Small intestine (tissue), 7 donors: ENCODE measurements around the gene GKN2. TPM values are rescaled to one million over a fixed set of nuclear protein-coding genes. Genes with fewer than 3 reads are reported as not detected.
"Not testable (repeated sequence)": the region's sequence is repeated elsewhere in the genome, so short reads cannot be mapped to it uniquely, and the experiment has no call there.

ENCODE experiments used
- DNase-seq, 2 donors: peaks; one replicate each; pipeline versions ENCODE4 v3.0.0 to v3.0.0-alpha.2; 2013
- FAIRE-seq: peaks from 2 replicates; lab custom pipeline; 2012; peaks lifted over from hg19 to GRCh38; lab: Jason Lieb, UNC
- H3K27ac ChIP-seq, 3 donors: one replicate each; pipeline ENCODE4 v1.5.1; 2013; ENCODE audit warnings: low read length in 2 of 3, mild to moderate bottlenecking in 2 of 3, control low read depth in 1 of 3, inconsistent platforms in 1 of 3, low read depth in 1 of 3, moderate library complexity in 1 of 3
- H3K27me3 ChIP-seq, 3 donors: one replicate each; pipeline ENCODE4 v1.6.1; 2013; ENCODE audit warnings: low read length in 3 of 3, inconsistent platforms in 1 of 3; ENCODE audit not compliant: control insufficient read depth in 3 of 3, insufficient read depth in 3 of 3
- H3K36me3 ChIP-seq, 3 donors: one replicate each; pipeline ENCODE4 v1.6.1; 2013; ENCODE audit warnings: low read length in 3 of 3, inconsistent platforms in 1 of 3, low read depth in 1 of 3, mild to moderate bottlenecking in 1 of 3, moderate library complexity in 1 of 3; ENCODE audit not compliant: control insufficient read depth in 3 of 3, insufficient read depth in 2 of 3
- H3K4me1 ChIP-seq, 3 donors: one replicate each; pipeline ENCODE4 v1.6.1; 2013; ENCODE audit warnings: low read length in 2 of 3, inconsistent platforms in 1 of 3, low read depth in 1 of 3, mild to moderate bottlenecking in 1 of 3, moderate library complexity in 1 of 3; ENCODE audit not compliant: control insufficient read depth in 3 of 3, insufficient read depth in 2 of 3
- H3K4me3 ChIP-seq, 3 donors: one replicate each; pipeline ENCODE4 v1.5.1; 2013; ENCODE audit warnings: low read length in 3 of 3, control low read depth in 1 of 3, inconsistent platforms in 1 of 3, low read depth in 1 of 3, mild to moderate bottlenecking in 1 of 3, moderate library complexity in 1 of 3
- H3K9me3 ChIP-seq, 2 donors: one replicate each; pipeline ENCODE4 v1.6.1; 2013; ENCODE audit warnings: low read depth in 1 of 2, low read length in 1 of 2; ENCODE audit not compliant: control insufficient read depth in 2 of 2, insufficient read depth in 1 of 2
- WGBS, 3 donors: extraction: QIAGEN DNeasy Blood & Tissue Kit; methylation state at CpG; one replicate each; pipeline ENCODE4 v1.1.7; 2013; 5-methylcytosine and 5-hydroxymethylcytosine counted together
- polyA plus RNA-seq, 4 donors: library from polyadenylated mRNA; stranded (reverse) in 3 of 4; unstranded in 1 of 4; fragments of 200-250 nt in 3 of 4; fragments of 120-200 nt in 1 of 4; gene quantifications; one replicate each; pipeline versions ENCODE4 v1.2.1 to v1.2.3, GENCODE V29; 2013
- donor health status: healthy with polysubstance abuse.
- donor health status: control.
- donor health status: control.
- donor health status: Bipolar disorder and iron deficiency.
- donor health status: healthy.

Gene GKN2
- polyA plus RNA-seq, 4 donors = 0.30 TPM; not detected in 3

- WGBS, 3 donors = 38 to 66% (median 50%) methylated on average over 5 of the region's 5 CpGs
- no peak overlapping the region for H3K27ac ChIP-seq
- H3K27me3 ChIP-seq = peaks cover 0 to 2% (median 0%) of the 10 kb centered on the region in 3 donors
- H3K4me3 ChIP-seq = no peak overlapping the region
- DNase-seq = peak in 1 of 2 donors; percentile 15
- no peaks in the 10 kb centered on the region for H3K4me1 ChIP-seq
- FAIRE-seq = no peak
- H3K36me3 ChIP-seq = no peaks in the 10 kb centered on the region
- H3K9me3 ChIP-seq = no peaks in the 10 kb centered on the region
Observed at GRCh38 chr2:68971591-68972231, 19.0 kb upstream of the GKN2 start.

DNA sequence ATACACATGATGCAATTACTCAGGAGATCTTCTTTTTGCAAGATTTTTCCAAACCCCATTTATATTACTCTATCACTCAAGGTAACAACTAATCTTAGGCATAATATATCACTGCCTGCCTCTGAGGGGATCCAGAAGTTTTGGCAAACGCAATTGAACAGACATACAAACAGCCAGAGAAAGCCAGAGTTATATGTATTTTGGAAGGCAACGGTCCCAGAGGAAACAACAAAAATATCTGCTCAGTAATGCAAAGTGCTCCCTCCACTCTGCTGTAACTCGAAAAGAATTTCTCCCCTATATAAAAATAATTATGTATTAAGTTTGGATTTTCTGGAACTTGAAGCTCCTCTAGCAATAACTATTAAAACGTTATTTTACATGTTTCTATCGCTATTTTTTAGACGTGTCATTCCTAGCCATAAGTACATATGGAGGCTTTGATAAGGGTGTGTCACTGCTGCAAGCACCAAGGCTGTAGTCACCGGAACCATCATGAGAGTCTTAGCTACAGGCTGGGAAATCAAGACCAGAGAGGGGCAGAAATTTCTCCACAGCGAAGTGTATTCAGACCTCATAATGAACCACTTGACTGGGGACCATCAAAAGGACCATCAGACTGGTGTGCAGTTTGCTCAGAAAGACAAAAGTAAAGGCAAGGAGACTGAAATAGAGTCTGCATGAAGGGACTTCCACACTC lies 18.0 kb upstream of the GKN2 start:
- H3K36me3 ChIP-seq = no peaks in the 10 kb centered on the region
- H3K9me3 ChIP-seq = no peaks in the 10 kb centered on the region
- WGBS, 3 donors = 79 to 87% (median 86%) methylated on average over 8 of the region's 8 CpGs
- H3K27me3 ChIP-seq = peaks cover 0 to 2% (median 0%) of the 10 kb centered on the region in 3 donors
- H3K4me1 ChIP-seq = no peaks in the 10 kb centered on the region
- DNase-seq = no peak
- no peak for FAIRE-seq
- no peak overlapping the region for H3K27ac ChIP-seq
- no peak overlapping the region for H3K4me3 ChIP-seq

DNA sequence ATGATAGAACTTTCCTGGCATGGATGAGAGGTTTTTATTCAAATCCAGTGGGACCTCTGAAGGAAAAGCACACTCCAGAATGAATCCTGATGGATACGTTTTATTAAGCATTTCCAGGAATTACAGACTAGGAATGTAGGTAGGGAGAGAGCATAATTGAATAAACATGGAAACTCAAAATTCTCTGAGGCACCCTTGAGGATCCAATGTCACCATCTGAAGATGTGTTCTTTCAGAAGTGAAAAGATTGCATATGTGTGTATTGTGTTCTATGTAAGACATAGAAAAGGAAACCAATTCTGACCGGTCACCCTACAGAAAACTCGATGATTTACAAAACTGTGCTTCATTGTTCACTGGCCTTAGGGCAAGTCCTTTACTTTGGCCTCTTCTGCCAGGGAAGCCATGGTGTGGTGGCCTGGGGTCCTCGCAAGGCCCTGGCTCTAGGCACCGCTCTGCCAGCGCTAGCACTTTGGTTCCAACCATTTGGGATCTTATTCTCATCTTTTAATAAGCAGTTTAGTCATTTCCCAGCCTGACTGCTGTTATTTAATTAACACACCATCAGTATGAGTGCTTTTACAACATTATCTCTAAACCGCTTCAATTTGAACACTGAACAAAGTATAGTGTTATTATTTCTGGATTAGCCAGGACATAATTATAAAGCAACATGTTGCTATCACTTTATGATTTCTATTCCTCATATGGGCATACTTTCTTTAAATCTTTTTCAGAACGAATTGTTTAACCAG lies 17.2 kb upstream of the GKN2 start:
- Histone ChIP-seq H3K9me3 (no peaks in the 10 kb centered on the region), H3K36me3 (no peaks in the 10 kb centered on the region), H3K27ac (no peak overlapping the region), H3K4me3 (no peak overlapping the region), H3K27me3 (peaks cover 0 to 2% (median 0%) of the 10 kb centered on the region in 3 donors), H3K4me1 (no peaks in the 10 kb centered on the region)
- DNase-seq = no peak
- no peak for FAIRE-seq
- WGBS, 3 donors = 82 to 87% (median 84%) methylated on average over 8 of the region's 8 CpGs

DNA sequence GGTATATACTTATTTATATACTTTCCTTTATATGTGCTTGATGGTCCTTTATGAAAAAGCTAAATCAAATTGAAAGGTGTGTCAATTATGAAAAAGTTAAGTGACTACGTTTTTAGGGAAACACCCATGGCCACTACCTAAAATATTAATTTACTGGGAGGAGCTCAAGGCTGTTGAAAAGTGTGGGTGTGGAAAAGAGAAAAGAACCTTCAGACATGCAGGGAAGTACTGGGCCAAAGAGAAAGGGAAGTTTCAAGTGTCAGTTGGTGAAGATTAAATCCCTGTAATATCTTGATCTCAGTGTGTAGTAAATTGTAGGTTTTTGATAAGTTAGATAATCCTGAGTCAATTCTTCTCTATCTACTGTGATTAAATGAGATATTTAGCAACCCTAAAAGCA lies 15.5 kb upstream of the GKN2 start:
- 34 to 68% (median 52%) methylated on average over 1 of the region's 1 CpG for WGBS, 3 donors
- no peak for FAIRE-seq
- no peak for DNase-seq
- Histone ChIP-seq H3K9me3 (no peaks in the 10 kb centered on the region), H3K27me3 (peaks cover 0 to 2% (median 0%) of the 10 kb centered on the region in 3 donors), H3K4me3 (no peak overlapping the region), H3K36me3 (no peaks in the 10 kb centered on the region), H3K27ac (no peak overlapping the region), H3K4me1 (no peaks in the 10 kb centered on the region)

DNA sequence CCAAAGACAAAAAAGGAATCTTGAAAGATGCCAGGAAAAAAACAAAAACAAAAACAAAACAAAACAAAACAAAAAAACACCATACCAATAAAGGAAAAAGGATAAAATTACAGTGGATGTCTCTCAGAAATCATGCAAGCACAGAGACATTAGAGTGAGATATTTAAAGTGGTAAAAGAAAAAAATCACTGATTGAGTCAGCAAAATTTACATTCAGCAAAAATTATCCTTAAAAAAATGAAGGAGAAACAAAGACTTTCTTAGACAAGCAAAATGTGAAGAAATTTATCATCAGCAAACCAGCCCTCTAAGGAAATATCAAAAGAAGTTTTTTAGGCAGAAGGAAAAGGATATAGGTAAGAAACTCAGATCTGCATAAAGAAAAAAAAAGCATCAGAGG lies 11.6 kb upstream of the GKN2 start:
- no peak for FAIRE-seq
- Histone ChIP-seq H3K27me3 (no peaks in the 10 kb centered on the region), H3K4me1 (no peaks in the 10 kb centered on the region), H3K36me3 (no peaks in the 10 kb centered on the region), H3K9me3 (no peaks in the 10 kb centered on the region), H3K4me3 (no peak overlapping the region), H3K27ac (no peak overlapping the region)
- no peak for DNase-seq

DNA sequence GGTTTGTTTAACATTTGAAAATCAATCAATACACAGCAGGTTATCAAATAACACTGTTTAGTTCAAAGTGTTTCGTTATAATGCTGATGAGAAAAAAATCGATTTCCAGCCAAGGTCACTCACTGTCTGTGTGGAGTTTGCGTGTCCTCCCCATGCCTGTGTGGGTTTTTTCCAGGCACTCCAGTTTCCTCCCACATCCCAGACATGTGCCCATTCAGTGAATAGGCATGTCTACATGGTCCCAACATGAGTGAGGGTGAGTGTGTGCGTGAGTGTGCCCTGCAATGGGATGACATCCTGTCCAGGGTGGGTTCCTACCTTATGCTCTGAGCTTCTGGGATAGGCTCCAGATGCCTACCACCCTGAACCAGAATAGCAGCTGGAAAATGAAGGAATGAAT lies 8.7 kb upstream of the GKN2 start:
- H3K27ac ChIP-seq = no peak overlapping the region
- no peak for FAIRE-seq
- H3K4me3 ChIP-seq = no peak overlapping the region
- H3K36me3 ChIP-seq = no peaks in the 10 kb centered on the region
- no peaks in the 10 kb centered on the region for H3K4me1 ChIP-seq
- 68 to 91% (median 83%) methylated on average over 4 of the region's 4 CpGs for WGBS, 3 donors
- H3K27me3 ChIP-seq = no peaks in the 10 kb centered on the region
- DNase-seq = no peak
- no peaks in the 10 kb centered on the region for H3K9me3 ChIP-seq

GRCh38 chr2:68959001-68959400 lies 6.3 kb upstream of the GKN2 start:
- WGBS, 3 donors = 91 to 95% (median 93%) methylated on average over 1 of the region's 1 CpG
- no peak overlapping the region for H3K27ac ChIP-seq
- no peaks in the 10 kb centered on the region for H3K9me3 ChIP-seq
- H3K4me3 ChIP-seq = no peak overlapping the region
- no peaks in the 10 kb centered on the region for H3K27me3 ChIP-seq
- DNase-seq (no peak), FAIRE-seq (no peak)
- H3K36me3 ChIP-seq = no peaks in the 10 kb centered on the region
- no peaks in the 10 kb centered on the region for H3K4me1 ChIP-seq

DNA sequence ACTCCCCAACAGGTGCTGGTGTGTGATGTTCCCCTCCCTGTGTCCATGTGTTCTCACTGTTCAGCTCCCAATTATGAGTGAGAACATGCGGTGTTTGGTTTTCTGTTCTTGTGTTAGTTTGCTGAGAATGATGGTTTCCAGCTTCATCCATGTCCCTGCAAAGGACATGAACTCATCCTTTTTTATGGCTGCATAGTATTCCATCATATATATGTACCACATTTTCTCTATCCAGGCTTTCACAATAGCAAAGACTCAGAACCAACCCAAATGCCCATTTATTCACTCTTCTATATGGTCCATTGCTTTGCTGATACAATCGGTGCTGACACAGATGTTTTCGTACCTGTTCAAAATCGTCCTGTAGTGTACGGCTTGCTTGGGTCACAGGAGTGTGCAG lies 2.7 kb upstream of the GKN2 start:
- not testable (repeated sequence) for DNase-seq, H3K27ac ChIP-seq, FAIRE-seq, H3K4me1 ChIP-seq, H3K9me3 ChIP-seq, H3K27me3 ChIP-seq, H3K36me3 ChIP-seq, H3K4me3 ChIP-seq
- WGBS, 3 donors = 96 to 97% (median 97%) methylated on average over 5 of the region's 5 CpGs
